Measurements from ENCODE around the gene COL3A1.

COL3A1 gene

DNA sequence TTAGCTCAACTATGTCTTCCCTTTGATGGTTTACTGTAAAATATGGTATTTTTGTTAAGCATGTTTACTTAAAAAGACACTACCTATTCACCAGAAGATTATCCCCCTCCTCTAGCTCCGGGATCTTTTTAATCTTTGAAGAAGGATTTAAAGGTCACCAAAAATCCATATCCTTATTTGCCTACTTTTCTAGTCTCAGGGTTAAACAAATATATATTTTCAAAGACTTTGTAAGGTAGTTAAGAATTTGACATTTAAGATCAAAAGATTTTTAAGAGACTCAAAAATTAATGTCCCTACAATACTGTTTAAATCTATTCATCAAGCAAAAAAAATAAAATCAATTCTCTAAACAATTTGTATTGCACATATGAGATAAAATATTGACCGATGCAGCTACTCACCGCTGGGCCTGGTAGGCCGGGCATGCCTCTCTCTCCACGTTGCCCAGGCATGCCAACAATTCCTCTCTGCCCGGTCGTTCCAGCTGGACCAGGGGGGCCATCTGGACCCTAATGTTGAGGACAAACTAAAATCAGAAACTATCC is 76.1 kb downstream of the COL3A1 start:
- ChIA-PET POLR2A (ENCODE audit: low non-redundant PET) (no interaction called here), CTCF (interaction anchor here (0.6 kb wide), 1 partner anchor 165 kb away, joined by 3 read pairs; no protein-coding TSS in a partner anchor)
- H3K27ac ChIP-seq: no peak overlapping the region
- TF ChIP-seq, protein P1, sequence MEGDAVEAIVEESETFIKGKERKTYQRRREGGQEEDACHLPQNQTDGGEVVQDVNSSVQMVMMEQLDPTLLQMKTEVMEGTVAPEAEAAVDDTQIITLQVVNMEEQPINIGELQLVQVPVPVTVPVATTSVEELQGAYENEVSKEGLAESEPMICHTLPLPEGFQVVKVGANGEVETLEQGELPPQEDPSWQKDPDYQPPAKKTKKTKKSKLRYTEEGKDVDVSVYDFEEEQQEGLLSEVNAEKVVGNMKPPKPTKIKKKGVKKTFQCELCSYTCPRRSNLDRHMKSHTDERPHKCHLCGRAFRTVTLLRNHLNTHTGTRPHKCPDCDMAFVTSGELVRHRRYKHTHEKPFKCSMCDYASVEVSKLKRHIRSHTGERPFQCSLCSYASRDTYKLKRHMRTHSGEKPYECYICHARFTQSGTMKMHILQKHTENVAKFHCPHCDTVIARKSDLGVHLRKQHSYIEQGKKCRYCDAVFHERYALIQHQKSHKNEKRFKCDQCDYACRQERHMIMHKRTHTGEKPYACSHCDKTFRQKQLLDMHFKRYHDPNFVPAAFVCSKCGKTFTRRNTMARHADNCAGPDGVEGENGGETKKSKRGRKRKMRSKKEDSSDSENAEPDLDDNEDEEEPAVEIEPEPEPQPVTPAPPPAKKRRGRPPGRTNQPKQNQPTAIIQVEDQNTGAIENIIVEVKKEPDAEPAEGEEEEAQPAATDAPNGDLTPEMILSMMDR (conservative IDR thresholded peaks at IDR 0.05; ENCODE audit: low read depth): no peak
- DNase-seq (ENCODE audit: low spot score): no peak

GRCh38 chr2:189056200-189057106 is 82.3 kb downstream of the COL3A1 start:
- DNase-seq (ENCODE audit: low spot score): no peak
- POLR2A ChIA-PET (ENCODE audit: low non-redundant PET): no interaction called here
- CTCF ChIA-PET: no interaction called here
- H3K27ac ChIP-seq: no peak overlapping the region
- TF ChIP-seq, protein P1 (conservative IDR thresholded peaks at IDR 0.05; ENCODE audit: low read depth): no peak

- DNase-seq (ENCODE audit: low spot score): no peak
- H3K27ac ChIP-seq: no peak overlapping the region
- POLR2A ChIA-PET (ENCODE audit: low non-redundant PET): no interaction called here
- TF ChIP-seq, protein P1 (conservative IDR thresholded peaks at IDR 0.05; ENCODE audit: low read depth): no peak
- CTCF ChIA-PET: no interaction called here
Measured at GRCh38 chr2:189057316-189057715, 83.1 kb downstream of the COL3A1 start.

- DNase-seq (ENCODE audit: low spot score): no peak
- H3K27ac ChIP-seq: no peak overlapping the region
- ChIA-PET POLR2A (ENCODE audit: low non-redundant PET) (no interaction called here), CTCF (interaction anchor here (0.7 kb wide), 1 partner anchor 11 kb away, joined by 3 read pairs; no protein-coding TSS in a partner anchor)
- TF ChIP-seq, protein P1 (conservative IDR thresholded peaks at IDR 0.05; ENCODE audit: low read depth): no peak
Measured at GRCh38 chr2:189060096-189060642, 86.0 kb downstream of the COL3A1 start.

Measured in RWPE1 (cell line).